PC-3 (cell line): ENCODE measurements around the gene TUFM. TPM values are rescaled to one million over a fixed set of nuclear protein-coding genes. Genes with fewer than 3 reads are reported as not detected.
A peak's percentile ranks its signal among the peaks of the same experiment; 100 is the strongest.

ENCODE experiments used
- ATAC-seq: fragments of 200-7000 bp; cut with Tn5 transposase; 2 replicates; pipeline ENCODE4 v1.9.1; 2020; ENCODE audit warnings: mild to moderate bottlenecking, moderate library complexity
- BruUV-seq: library from RNA; stranded (reverse); fragments of 400-500 nt; replicated peaks from 2 replicates; lab custom pipeline; 2021; lab: Mats Ljungman, UMichigan
- CTCF ChIA-PET: fragments of 300-600 bp; sonication (Branson Sonifier 250); formaldehyde crosslinking; loops from one replicate; lab custom pipeline; 2022; ENCODE audit warnings: antibody characterized with exemption; lab: Charles Lee
- POLR2A ChIA-PET: fragments of 300-600 bp; sonication (Branson Sonifier 250); formaldehyde crosslinking; loops from one replicate; lab custom pipeline; 2022; ENCODE audit warnings: antibody characterized with exemption; ENCODE audit not compliant: unreplicated experiment; lab: Charles Lee
- DNase-seq: peaks from one replicate; pipeline ENCODE4 v3.0.0-alpha.2; 2015
- H2AFZ ChIP-seq: fragments of 300-600 bp; sonication (generic); 2 replicates; pipeline ENCODE4 v1.6.0; 2016; ENCODE audit warnings: antibody characterized with exemption, low read length
- H3F3A ChIP-seq: fragments of 300-600 bp; sonication (generic); one replicate; pipeline ENCODE4 v1.6.0; 2017; ENCODE audit warnings: antibody characterized with exemption, low read length, control low read depth, mild to moderate bottlenecking; ENCODE audit not compliant: unreplicated experiment
- H3K27ac ChIP-seq: fragments of 300-600 bp; sonication (generic); 2 replicates; pipeline ENCODE4 v1.5.1; 2016; ENCODE audit warnings: mild to moderate bottlenecking, low read length
- H3K27me3 ChIP-seq: fragments of 300-600 bp; sonication (generic); 2 replicates; pipeline ENCODE4 v1.6.1; 2016; ENCODE audit warnings: low read length, mixed read lengths
- H3K36me3 ChIP-seq: fragments of 300-600 bp; sonication (generic); 2 replicates; pipeline ENCODE4 v1.6.1; 2016; ENCODE audit warnings: low read depth, mixed run types, low read length, mixed read lengths
- H3K4me1 ChIP-seq: fragments of 300-600 bp; sonication (generic); 2 replicates; pipeline ENCODE4 v1.5.1; 2016; ENCODE audit warnings: low read length; ENCODE audit not compliant: insufficient read depth
- H3K4me2 ChIP-seq: fragments of 300-600 bp; sonication (generic); 2 replicates; pipeline ENCODE4 v1.6.0; 2016; ENCODE audit warnings: low read length
- H3K4me3 ChIP-seq: fragments of 300-600 bp; sonication (generic); 2 replicates; pipeline ENCODE4 v1.5.1; 2016; ENCODE audit warnings: mild to moderate bottlenecking, low read length, mixed read lengths
- H3K79me2 ChIP-seq: fragments of 300-600 bp; sonication (generic); 2 replicates; pipeline ENCODE4 v1.6.1; 2017; ENCODE audit warnings: low read length, mixed read lengths
- H3K9ac ChIP-seq: fragments of 300-600 bp; sonication (generic); 2 replicates; pipeline ENCODE4 v1.6.0; 2016; ENCODE audit warnings: mild to moderate bottlenecking, low read length
- H3K9me2 ChIP-seq: fragments of 300-600 bp; sonication (generic); replicated peaks from 2 replicates; pipeline ENCODE4 v1.6.1; 2016; ENCODE audit warnings: mixed run types, low read length, mixed read lengths
- H3K9me3 ChIP-seq: fragments of 300-600 bp; sonication (generic); 2 replicates; pipeline ENCODE4 v1.6.1; 2016; ENCODE audit warnings: low read length, mixed read lengths
- H4K20me1 ChIP-seq: fragments of 300-600 bp; sonication (generic); 2 replicates; pipeline ENCODE4 v1.6.1; 2016; ENCODE audit warnings: low read length, mixed read lengths
- EZH2 ChIP-seq: fragments of 300-600 bp; sonication (generic); IDR thresholded peaks from one replicate; pipeline ENCODE4 v1.6.1; 2017; ENCODE audit warnings: antibody characterized with exemption, mild to moderate bottlenecking, low read length; ENCODE audit not compliant: unreplicated experiment
- EZH2phosphoT487 ChIP-seq: fragments of 300-600 bp; sonication (generic); IDR thresholded peaks from 2 replicates; pipeline ENCODE4 v1.6.1; 2018; ENCODE audit warnings: mild to moderate bottlenecking, antibody characterized with exemption, low read length, borderline replicate concordance
- intact Hi-C: fragments of 100-400 bp; cut with micrococcal nuclease; formaldehyde crosslinking; loops from 2 replicates; pipeline ENCODE4 v1.9.0; 2023
- total RNA-seq: library from RNA; depleted of rRNA; stranded (reverse); fragments of >200 nt; gene quantifications from 2 replicates; pipeline ENCODE4 v1.2.3, GENCODE V29; 2014
- TF ChIP-seq, protein P1 (sequence below): fragments of 300-600 bp; sonication (generic); conservative IDR thresholded peaks from 2 replicates; pipeline ENCODE4 v1.5.1; 2017; ENCODE audit warnings: antibody characterized with exemption, low read depth, mild to moderate bottlenecking, low read length

TUFM gene
- total RNA-seq, 1 experiment from 2014 or later: 185 TPM

DNA sequence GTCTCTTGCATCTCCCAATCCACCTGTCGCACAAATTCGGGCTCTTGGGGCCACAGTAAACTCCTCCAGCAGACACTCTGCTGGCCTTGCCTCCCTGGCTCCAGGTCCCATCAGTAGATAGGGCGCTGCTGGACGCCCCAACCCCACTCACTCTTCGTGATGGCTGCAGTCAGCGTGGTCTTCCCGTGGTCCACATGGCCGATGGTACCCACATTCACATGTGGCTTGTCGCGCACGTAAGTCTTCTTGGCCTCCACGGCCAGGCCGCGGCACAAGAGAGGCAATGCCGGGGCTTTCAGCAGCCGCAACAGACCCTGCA, 428 bp downstream of the TUFM start:
- Histone ChIP-seq H3F3A (no peaks in the 10 kb centered on the region), H3K27me3 (no peaks in the 10 kb centered on the region), H3K79me2 (peaks cover 31% of the 10 kb centered on the region), H3K9me3 (no peaks in the 10 kb centered on the region), H4K20me1 (no peaks in the 10 kb centered on the region), H3K4me2 (peak overlapping the region; percentile 90), H2AFZ (peak overlapping the region; percentile 71), H3K9me2 (no peaks in the 10 kb centered on the region), H3K27ac (peak overlapping the region; percentile 49), H3K4me1 (0 out of 2 replicates have a peak, but pooled peaks cover 7% of the 10 kb centered on the region), H3K36me3 (peaks cover 19% of the 10 kb centered on the region; the same call in 1 of the 2 replicates), H3K4me3 (peak overlapping the region; percentile 100), H3K9ac (peak overlapping the region; percentile 98)
- BruUV-seq: TSS peak; percentile 52
- TF ChIP-seq EZH2 (no peak), EZH2phosphoT487 (no peak)
- ATAC-seq: no peak
- POLR2A ChIA-PET: no interaction called here
- DNase-seq: no peak
- intact Hi-C loops: loop anchor here (1.0 kb wide), 1 partner anchor 18 kb away; the partner anchor contains the start of gene SH2B1
- CTCF ChIA-PET: no interaction called here

DNA sequence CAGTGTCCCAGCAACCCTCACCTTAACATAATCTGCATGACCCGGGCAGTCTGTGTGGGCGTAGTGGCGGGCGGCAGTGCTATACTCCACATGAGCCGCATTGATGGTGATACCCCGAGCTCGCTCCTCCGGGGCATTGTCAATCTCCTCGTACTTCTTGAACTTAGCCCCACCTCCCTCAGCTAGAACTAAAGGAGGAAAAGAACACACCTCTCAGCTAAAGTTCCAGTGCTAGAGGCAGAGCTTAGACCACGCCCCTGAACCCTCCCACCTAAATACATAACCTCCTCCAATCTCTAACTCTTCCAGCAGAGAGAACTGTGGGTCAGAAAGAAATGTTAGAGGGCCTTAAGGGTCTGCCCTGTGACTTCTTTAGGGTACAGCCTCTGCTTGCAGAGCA, 855 bp downstream of the TUFM start:
- Histone ChIP-seq H3K27me3 (no peaks in the 10 kb centered on the region), H3K4me2 (peak overlapping the region; percentile 90), H3F3A (no peaks in the 10 kb centered on the region), H3K9me3 (no peaks in the 10 kb centered on the region), H3K9me2 (no peaks in the 10 kb centered on the region), H3K9ac (peak overlapping the region; percentile 98), H2AFZ (peak overlapping the region; percentile 71), H3K27ac (peak overlapping the region; percentile 49), H3K4me3 (peak overlapping the region; percentile 100), H3K36me3 (peaks cover 19% of the 10 kb centered on the region; the same call in 1 of the 2 replicates), H4K20me1 (no peaks in the 10 kb centered on the region), H3K79me2 (peaks cover 31% of the 10 kb centered on the region), H3K4me1 (0 out of 2 replicates have a peak, but pooled peaks cover 7% of the 10 kb centered on the region)
- CTCF ChIA-PET: no interaction called here
- POLR2A ChIA-PET: interaction anchor here (0.5 to 0.6 kb wide), 2 partner anchors 11 to 23 kb away, joined by 3 to 8 read pairs; partner anchors contain the start of gene ATXN2L
- intact Hi-C loops: no loop called here
- no peak for TF ChIP-seq EZH2
- TF ChIP-seq EZH2phosphoT487: no peak
- TF ChIP-seq, protein P1, sequence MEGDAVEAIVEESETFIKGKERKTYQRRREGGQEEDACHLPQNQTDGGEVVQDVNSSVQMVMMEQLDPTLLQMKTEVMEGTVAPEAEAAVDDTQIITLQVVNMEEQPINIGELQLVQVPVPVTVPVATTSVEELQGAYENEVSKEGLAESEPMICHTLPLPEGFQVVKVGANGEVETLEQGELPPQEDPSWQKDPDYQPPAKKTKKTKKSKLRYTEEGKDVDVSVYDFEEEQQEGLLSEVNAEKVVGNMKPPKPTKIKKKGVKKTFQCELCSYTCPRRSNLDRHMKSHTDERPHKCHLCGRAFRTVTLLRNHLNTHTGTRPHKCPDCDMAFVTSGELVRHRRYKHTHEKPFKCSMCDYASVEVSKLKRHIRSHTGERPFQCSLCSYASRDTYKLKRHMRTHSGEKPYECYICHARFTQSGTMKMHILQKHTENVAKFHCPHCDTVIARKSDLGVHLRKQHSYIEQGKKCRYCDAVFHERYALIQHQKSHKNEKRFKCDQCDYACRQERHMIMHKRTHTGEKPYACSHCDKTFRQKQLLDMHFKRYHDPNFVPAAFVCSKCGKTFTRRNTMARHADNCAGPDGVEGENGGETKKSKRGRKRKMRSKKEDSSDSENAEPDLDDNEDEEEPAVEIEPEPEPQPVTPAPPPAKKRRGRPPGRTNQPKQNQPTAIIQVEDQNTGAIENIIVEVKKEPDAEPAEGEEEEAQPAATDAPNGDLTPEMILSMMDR: no peak
- no TSS peak for BruUV-seq
- peak; percentile 62 for DNase-seq
- peak; percentile 59 for ATAC-seq

DNA sequence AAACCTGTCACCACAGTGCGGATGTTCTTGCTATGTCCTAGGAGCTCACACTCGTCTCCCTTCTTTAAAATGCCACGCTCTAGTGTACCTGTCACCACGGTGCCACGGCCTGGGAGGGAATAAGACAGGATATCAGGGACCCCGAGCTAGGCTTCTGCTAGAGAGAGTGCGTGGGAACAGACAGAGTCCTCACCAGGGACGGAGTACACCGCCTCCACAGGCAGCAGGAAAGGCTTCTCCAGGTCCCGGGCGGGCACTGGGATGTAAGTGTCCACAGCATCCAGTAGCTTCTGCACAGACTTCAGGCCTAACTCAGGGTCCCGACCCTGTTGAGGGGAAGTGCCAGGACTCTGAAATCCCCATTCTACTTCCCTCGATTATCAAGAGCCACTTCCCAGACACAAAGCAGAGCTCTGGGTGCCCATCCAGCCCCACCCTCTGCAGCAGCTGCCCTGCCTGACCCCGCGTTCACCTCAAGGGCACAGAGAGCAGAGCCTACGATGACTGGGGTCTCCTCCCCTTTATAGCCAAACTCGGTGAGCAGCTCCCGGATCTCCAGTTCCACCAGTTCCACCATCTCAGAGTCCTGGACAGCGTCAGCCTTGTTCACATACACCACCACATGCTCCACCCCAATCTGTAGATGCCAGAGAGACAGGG, 1.8 kb downstream of the TUFM start:
- Histone ChIP-seq H4K20me1 (no peaks in the 10 kb centered on the region), H2AFZ (no peak overlapping the region), H3K9ac (no peak overlapping the region), H3K27me3 (no peaks in the 10 kb centered on the region), H3K79me2 (peaks cover 31% of the 10 kb centered on the region), H3K4me1 (0 out of 2 replicates have a peak, but pooled peaks cover 7% of the 10 kb centered on the region), H3K36me3 (peaks cover 19% of the 10 kb centered on the region; the same call in 1 of the 2 replicates), H3K9me2 (no peaks in the 10 kb centered on the region), H3K9me3 (no peaks in the 10 kb centered on the region), H3K4me3 (peak overlapping the region; percentile 100; the same call in 1 of the 2 replicates), H3F3A (no peaks in the 10 kb centered on the region), H3K27ac (no peak overlapping the region), H3K4me2 (peak overlapping the region; percentile 90; the same call in 1 of the 2 replicates)
- DNase-seq: no peak
- POLR2A ChIA-PET: interaction anchor here (0.6 kb wide), 1 partner anchor 33 kb away, joined by 3 read pairs; no protein-coding TSS in a partner anchor
- intact Hi-C loops: no loop called here
- TF ChIP-seq EZH2phosphoT487: no peak
- no peak for TF ChIP-seq EZH2
- TF ChIP-seq, protein P1: no peak
- ATAC-seq: no peak
- CTCF ChIA-PET: no interaction called here
- TSS peak; percentile 47 for BruUV-seq
